ENCODE measurements around the gene DCXR.
A peak's percentile ranks its signal among the peaks of the same experiment; 100 is the strongest.

The DCXR gene

GRCh38 chr17:81994593-81995462 is 42.7 kb downstream of the DCXR start:
- DNase-seq: no peak

GRCh38 chr17:81993729-81994592 is 43.5 kb downstream of the DCXR start:
- DNase-seq: no peak

- DNase-seq: no peak
These were observed 45.0 kb downstream of the DCXR start for GRCh38 chr17:81992306-81993102.

- DNase-seq: peak; percentile 89
These were observed 45.7 kb downstream of the DCXR start for GRCh38 chr17:81991684-81992305.

GRCh38 chr17:81990836-81991683 is 46.4 kb downstream of the DCXR start:
- DNase-seq: no peak

GRCh38 chr17:81987161-81987770 is 50.2 kb downstream of the DCXR start:
- no peak for DNase-seq

GRCh38 chr17:81986606-81987005 is 50.9 kb downstream of the DCXR start:
- no peak for DNase-seq

Data from SHP77 treated with DMSO at 0.1 percent for 48 hours (cell line).